GM21526 (cell line): ENCODE data around the gene ARHGEF11.

Experiments used
- ATAC-seq: cut with Tn5 transposase; IDR thresholded peaks from one replicate; pipeline ENCODE4 v1.9.1; 2021; ENCODE audit warnings: moderate library complexity; ENCODE audit not compliant: unreplicated experiment, low FRiP score

Gene ARHGEF11

DNA sequence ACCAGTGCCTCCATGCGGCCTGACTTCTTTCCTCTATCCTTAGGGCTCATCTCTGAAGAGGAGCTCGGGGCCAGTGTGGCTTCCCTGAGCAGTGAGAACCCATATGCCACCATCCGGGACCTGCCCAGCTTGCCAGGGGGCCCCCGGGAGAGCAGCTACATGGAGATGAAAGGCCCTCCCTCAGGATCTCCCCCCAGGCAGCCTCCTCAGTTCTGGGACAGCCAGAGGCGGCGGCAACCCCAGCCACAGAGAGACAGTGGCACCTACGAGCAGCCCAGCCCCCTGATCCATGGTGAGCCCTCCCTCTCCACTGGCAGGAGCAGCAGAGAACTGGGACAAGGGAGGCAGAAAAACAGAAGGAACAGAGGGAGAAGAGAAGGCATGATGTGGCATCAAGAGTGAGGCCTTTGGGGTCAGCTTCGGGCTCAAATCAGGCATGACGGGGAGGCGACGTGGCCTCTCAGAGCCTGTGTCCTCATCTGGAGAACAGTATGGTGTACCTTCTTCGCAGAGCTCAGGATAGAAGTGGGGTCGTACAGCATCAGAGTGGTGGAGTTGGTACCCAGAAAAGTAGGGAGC is 131.6 kb downstream of the ARHGEF11 start:
- ATAC-seq, result no peak

DNA sequence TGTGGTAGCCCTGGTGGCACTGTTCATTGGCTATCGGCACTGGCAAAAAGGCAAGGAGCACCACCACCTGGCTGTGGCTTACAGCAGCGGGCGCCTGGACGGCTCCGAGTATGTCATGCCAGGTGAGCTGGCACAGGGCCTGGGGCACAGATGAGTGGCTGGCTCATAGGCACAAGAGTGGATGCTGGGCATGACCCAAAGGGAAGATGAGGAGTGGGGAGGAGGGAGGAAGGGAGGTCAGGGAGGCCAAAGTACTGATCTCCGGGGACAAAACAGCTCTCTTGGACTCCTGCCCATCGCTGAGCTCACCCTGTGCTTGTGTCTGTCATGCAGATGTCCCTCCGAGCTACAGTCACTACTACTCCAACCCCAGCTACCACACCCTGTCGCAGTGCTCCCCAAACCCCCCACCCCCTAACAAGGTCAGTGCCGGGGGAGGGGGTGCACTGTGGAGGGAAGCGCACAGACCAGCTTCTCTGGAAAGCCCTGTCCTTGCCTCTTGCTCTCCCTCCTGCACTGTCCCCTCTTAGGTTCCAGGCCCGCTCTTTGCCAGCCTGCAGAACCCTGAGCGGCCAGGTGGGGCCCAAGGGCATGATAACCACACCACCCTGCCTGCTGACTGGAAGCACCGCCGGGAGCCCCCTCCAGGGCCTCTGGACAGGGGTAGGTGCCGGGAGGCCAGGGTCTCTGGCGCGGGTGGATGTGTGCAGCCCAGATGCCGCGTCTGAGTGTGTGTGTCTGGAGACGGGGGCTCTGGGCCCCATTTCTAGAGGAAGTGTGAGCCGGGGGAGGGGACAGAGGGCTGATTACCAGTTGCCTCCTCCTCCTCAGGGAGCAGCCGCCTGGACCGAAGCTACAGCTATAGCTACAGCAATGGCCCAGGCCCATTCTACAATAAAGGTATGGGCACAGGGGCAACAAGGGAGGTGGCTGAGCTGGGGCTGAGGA is 132.4 kb downstream of the ARHGEF11 start:
- ATAC-seq, result no peak

DNA sequence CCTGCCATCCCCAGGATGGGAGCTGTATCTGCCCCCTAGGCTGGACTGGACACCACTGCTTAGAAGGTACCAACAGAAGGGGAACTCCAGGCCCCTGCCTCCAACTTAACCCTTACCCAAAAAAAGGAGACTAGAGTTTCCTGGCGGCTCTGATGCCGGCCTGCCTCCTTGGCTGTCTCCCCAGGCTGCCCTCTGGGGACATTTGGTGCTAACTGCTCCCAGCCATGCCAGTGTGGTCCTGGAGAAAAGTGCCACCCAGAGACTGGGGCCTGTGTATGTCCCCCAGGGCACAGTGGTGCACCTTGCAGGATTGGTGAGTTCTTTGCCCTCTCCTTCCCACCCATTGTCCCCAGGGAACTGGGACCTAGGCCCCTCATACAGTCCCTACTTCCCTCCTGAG is 133.2 kb downstream of the ARHGEF11 start:
- no peak for ATAC-seq

DNA sequence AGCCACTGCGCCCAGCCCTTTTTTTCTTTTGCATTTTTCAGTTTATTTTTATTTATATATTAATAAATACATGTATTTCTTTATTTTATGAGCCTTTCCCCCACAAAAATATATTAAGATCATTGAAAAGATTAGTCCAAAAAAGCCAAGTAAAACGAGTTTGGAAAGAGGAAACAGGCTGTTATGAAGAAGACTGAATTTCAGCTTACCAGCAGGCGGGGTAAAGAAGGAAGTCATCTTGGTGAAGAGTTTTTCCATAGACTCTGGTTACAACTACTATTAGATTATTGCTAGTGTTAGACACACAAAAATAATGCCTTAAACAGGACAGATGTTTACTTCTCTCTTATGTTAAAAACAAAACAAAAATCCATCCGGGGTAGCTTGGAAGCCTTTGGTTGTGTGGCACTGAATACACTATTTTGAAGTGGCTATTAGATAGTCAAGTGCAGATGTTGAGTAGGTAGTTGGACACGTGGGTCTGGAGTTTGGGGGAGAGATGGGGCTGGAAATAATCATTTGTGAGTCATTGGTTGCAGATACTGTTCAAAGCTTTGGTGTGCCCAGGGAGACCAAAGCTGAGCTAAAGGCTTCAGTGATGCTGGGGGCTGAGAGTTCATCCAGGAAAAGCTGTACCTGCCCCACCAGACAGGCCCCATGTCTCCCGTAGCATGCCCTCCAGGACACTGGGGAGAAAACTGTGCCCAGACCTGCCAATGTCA is 133.8 kb downstream of the ARHGEF11 start:
- no peak for ATAC-seq

DNA sequence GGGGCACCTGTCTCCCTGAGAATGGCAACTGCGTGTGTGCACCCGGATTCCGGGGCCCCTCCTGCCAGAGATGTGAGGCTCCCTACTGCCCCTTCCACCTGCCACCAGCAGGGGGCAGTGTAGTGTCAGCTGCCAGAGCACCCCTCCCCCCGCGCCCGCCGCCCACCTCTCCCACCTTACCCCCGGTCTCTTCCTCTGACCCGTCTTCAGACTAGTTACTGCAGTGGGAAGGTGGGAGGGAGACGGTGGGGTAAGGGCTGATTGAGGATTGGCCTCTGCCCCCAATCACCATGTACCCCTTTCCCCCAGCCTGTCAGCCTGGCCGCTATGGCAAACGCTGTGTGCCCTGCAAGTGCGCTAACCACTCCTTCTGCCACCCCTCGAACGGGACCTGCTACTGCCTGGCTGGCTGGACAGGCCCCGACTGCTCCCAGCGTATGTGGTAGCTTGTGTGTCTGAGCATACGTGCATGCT is 135.2 kb downstream of the ARHGEF11 start:
- ATAC-seq, result no peak

DNA sequence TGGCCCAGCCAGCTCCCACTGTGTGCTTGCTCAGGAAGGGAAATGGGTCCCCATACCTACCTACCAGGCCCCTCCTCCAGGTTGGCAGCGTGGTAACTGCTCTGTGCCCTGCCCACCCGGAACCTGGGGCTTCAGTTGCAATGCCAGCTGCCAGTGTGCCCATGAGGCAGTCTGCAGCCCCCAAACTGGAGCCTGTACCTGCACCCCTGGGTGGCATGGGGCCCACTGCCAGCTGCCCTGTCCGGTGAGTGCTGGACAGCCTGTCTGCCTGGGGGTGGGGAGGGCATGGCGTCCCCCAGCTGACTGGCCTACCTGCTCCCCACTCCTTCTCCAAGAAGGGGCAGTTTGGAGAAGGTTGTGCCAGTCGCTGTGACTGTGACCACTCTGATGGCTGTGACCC is 135.9 kb downstream of the ARHGEF11 start:
- no peak for ATAC-seq

DNA sequence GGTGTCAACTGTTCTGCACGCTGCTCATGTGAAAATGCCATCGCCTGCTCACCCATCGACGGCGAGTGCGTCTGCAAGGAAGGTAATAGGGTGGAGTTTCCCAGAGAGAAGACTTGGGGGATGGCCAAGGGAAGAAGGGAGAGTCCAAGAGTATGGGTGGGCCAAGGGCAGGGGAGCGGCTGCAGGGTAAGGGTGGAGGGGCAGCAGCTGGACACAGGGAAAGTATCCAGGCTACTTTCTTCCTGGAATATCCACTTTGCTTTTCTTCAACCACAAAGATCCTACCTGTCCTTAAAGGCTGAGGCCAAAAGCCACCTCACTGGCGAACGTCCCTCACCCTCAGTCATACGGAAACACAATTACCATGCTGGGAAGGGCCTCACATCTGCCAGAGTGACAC is 136.6 kb downstream of the ARHGEF11 start:
- no peak for ATAC-seq

DNA sequence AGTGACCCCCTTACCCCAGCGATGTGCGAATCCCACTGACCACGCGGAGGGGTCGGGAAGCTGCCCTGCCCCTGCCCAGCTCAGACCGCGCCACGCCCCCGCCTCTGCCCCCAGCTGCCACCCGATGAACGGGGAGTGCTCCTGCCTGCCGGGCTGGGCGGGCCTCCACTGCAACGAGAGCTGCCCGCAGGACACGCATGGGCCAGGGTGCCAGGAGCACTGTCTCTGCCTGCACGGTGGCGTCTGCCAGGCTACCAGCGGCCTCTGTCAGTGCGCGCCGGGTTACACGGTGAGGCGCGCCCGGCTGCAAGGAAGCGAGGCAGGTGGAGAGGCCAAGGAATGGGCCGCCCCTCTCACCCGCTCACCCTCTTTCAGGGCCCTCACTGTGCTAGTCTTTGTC is 137.0 kb downstream of the ARHGEF11 start:
- ATAC-seq, result no peak

DNA sequence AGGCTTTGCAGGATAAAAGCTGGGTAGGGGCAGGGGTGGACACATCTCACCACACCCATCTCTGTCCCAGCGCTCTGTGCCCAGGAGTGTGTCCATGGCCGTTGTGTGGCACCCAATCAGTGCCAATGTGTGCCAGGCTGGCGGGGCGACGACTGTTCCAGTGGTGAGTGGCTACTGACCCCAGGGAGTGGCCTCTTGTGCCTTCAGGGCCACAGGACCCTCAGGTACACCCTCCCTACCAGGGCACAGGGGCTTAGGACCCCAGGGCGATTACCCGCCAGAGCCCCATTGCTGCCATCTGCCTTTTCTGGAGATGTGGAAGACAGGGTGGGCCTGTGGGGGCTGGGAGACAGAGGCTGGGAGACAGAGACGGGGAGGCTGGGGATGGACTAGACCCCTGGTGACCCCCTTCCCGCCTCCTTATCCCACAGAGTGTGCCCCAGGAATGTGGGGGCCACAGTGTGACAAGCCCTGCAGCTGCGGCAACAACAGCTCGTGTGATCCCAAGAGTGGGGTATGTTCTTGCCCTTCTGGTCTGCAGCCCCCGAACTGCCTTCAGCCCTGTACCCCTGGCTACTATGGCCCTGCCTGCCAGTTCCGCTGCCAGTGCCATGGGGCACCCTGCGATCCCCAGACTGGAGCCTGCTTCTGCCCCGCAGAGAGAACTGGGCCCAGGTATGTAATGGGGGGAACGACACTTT is 139.2 kb downstream of the ARHGEF11 start:
- no peak for ATAC-seq

DNA sequence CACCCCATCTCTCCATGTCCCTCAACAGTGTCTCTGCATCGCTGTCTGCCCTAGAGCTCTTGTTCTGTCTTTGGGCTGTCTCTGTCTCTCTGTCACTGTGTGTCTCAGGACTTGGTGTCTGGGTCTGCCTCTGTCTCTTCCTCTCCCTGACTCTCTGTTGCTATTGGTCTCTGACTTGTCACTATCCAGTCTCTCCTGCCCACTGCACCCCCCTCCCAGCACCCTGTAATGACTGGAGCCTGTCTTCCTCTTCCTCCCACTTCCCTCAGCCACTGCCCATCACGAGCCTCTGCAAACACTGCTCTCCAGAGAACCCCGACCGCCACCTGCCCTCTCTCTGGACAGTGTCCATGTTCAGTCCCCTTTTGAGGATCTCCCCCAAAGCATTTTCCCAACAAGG is 139.9 kb downstream of the ARHGEF11 start:
- ATAC-seq, result no peak

DNA sequence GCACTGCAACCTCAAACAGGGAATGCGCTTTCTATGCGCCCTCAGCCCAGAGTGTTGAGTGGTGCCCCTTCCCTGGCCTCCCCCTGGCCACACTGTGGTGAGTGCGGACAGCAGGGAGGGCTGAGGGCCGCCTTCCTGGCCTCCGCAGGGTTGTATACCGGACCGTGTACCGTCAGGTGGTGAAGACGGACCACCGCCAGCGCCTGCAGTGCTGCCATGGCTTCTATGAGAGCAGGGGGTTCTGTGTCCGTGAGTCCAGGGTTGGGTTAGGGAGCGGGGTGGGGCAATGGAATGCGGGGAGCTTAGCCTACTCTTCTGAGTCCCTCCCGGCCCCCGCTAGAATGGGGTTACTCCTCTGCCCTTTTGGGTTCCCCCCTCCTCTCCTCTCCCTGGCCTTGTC is 140.4 kb downstream of the ARHGEF11 start:
- no peak for ATAC-seq

DNA sequence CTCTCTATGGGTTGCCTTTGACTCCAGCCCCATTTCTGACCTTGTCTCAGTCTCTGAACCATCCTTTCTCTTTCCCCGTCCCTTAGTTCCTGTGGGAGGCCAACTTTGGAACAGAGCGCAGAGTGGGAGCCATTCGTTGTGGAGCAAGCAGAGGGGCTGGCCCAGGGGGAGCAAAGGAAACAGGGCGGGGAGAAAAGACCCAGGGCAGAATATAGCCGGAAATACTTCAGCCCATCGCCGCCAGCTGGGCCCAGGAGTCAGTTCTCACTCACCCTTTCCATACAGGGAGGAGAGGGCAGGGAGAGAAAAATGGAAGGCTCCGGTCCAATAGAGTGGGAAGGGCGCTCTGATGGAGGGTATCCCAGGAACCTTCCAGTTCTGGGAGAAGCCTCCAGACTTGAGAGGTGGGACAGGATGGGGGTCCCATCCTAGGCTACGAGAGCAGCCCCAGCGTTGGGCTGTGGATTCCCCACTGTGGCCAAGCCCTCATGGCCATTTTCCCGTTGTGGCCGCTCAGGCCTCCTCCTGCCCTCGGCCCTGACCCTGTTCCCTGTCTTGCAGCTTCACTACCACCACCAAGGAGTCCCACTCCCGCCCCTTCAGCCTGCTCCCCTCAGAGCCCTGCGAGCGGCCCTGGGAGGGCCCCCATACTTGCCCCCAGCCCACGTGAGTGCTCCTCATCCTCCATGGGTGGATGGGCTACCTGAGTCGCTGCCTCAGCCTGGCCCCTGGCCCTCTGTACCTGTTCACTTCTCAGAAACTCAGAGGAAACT is 141.2 kb downstream of the ARHGEF11 start:
- no peak for ATAC-seq

DNA sequence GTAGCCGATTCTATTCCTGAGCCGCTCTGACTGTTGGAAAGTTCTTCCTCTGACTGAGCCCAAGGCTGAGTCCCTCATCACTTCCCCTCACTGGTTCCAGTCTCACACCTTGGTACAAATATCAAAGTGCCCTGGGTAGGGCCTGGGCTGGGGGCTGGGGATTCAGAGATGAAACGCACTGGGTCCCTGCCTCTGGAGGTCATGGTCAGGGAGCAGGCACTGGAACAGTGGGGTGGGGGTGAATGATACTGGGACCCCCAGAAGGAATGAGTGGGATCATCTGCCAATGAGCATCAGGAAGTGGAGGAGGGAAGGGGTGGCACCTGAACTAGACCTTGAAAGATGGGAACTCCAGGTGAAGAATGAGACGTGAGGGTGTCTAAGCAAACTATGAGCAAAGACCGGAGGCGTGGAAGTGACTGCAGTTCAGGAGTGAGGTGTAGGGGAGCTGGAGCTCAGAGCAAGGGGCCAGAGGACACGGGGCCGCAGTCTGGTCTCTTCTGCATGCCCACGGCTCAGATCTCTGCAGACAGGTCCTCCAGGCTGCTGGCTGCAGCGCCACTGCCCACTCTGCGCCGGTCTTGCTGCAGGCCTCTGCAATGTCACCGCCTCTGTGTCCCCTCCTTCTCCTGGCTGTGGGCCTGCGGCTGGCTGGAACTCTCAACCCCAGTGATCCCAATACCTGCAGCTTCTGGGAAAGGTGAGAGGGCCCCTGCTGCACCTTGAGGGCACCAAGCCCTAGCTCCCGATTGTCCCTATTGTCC is 142.0 kb downstream of the ARHGEF11 start:
- ATAC-seq, result no peak

DNA sequence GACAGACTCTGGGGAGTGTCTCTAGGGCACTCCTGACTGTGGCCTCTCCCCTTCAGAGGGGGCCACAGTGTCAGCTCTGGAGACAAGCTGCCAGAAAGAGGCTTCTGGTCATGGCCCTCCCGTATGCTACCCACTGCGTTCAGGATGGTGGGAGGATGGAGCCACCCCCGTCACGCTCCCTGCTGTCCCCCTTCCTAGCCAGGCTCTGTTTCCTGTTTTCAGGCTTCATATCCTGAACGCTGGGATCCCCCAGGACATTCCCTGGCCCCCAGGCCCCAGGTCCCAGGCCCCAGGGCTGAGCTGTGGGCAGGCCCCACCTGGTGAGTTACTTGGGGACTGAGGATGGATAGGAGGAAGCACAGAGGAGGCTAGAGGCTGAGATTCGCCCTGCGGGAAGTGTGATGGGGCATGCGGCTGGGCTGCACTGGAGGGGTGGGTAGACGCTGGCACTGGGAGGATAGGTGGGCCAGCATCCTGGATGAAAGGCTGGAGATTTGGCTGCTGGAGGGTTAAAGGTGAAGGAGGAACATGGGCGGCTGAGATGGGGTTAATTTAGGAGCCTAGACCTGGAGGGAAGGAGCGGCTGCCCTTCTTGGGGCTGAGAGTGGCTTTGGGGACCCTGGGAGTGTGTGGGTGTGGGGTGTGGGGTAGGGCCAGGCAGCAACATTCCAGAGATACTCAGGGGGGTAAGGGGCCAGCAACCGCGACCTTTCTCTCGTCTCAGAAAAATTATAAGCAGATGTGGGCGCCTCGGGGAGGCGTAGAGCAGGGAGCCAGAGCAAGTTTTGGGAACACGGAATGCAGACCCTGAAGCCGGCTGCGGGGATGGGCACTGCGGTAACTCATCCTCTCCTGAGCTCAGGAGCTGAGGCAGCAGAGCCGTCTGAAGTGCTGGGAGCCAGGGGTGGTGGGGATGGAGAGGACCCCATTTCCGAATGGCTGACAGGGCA is 143.3 kb downstream of the ARHGEF11 start:
- no peak for ATAC-seq

DNA sequence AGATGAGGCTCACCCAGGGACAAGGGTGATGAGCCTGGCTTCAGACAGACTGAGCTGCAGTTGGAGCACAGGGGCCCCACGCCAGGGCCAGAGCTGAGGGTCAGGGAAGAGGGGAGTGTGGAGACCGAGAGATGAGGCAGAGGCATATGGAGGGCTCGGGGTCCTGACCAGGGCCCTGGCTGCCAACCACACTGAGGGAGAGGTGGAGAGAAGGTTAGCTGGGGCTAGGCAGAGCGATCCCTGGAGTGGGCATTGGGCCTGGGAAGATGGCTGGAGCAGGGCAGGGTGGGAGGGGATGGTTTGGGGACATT is 144.0 kb downstream of the ARHGEF11 start:
- ATAC-seq, result no peak

DNA sequence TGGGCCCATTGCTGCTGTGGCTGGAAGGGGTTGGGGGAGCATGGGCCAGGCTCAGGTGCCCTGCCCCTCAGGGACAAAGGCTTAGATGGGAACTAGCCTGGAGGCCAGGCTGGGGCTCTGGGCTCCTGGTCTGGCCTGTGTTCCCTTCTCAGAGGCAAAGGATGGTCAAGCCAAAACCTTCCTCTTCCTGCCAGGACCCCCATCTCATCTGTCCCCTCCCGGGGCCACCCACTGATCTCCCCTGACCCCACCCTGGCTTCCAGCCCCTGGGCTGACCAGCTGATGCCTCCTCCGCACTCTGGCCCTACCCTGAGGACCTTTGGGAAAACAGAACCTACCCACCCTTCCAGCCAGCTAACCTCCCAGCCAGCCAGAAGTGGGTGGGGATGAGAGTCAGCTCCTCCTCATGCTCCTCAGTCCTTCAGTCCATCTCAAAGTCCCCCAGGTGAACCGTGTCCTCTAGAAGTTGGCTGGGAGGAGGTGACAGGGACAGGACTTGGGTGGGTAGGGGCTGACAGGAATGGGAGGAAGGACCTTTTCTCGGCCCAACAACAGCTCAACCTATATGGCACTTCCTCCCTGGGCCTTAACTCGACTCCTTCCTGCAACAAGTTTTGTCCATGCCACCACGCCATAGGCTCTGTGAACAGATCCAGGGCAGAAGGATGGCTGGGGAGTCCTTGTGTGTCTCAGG is 144.5 kb downstream of the ARHGEF11 start:
- no peak for ATAC-seq

DNA sequence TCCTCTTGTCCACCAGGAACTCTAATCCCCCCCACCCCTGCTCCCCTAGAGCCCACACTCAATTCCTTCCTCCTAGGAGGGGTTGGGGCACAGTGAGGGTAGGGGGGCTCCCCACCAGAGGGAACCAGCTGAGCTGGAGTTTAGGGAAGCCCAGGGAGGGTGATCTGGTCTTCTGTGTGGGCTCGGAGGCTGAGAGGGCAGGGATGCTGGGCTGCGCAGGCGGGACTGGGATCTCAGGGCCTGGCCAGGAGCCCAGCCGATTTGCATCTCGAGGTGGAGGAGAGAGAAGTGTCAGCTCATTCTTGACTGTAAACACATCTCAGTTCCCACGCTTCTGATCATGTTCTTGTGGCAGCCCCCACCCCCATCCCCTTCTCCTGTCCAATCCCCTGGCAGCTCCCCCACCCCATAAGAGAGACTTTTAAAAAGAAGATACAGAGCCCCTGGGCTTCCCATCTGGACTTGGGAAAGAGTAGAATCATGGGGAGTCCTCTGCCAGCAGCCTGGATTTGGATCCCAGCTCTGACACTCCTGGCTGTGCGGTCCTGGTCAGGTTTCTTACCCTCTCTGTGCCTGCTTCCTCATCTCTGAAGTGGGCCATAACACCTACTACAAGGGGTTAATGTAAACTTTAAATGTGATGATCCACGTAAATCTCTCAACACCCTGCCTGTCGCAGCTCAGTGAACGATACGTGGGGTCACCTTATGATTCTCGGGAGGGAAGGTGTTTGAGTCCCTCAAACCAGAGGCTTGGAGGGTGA is 145.4 kb downstream of the ARHGEF11 start:
- no peak for ATAC-seq
